WTC11 (cell line): ENCODE data around the gene CNPY3. TPM values are rescaled to one million over a fixed set of nuclear protein-coding genes. Genes with fewer than 3 reads are reported as not detected.

Experiments used
- ATAC-seq: fragments of 200-7000 bp; cut with Tn5 transposase; 2 replicates; pipeline ENCODE4 v1.10.0; 2021; ENCODE audit warnings: mild to moderate bottlenecking, moderate library complexity
- CTCF ChIA-PET: fragments of 300-600 bp; sonication (Branson Sonifier 250); formaldehyde crosslinking; loops from one replicate; lab custom pipeline; 2021; ENCODE audit warnings: antibody characterized with exemption; lab: Charles Lee
- POLR2A ChIA-PET: fragments of 350-600 bp; sonication (Branson Sonifier 250); formaldehyde crosslinking; loops from one replicate; lab custom pipeline; 2021; ENCODE audit warnings: antibody characterized with exemption; lab: Charles Lee
- DNase-seq: peaks from one replicate; pipeline ENCODE4 v3.0.0; 2021; ENCODE audit warnings: low spot score
- H3K27ac Mint-ChIP-seq: 2 replicates; pipeline ENCODE4 v1.8.0; 2021; ENCODE audit warnings: mixed read lengths
- H3K27me3 Mint-ChIP-seq: 2 replicates; pipeline ENCODE4 v1.8.0; 2021; ENCODE audit warnings: low read depth, mild to moderate bottlenecking, moderate library complexity, mixed read lengths
- H3K36me3 Mint-ChIP-seq: 2 replicates; pipeline ENCODE4 v1.8.0; 2021; ENCODE audit warnings: mixed read lengths
- H3K4me1 Mint-ChIP-seq: 2 replicates; pipeline ENCODE4 v1.8.0; 2022; ENCODE audit warnings: mixed read lengths
- H3K4me3 Mint-ChIP-seq: 2 replicates; pipeline ENCODE4 v1.8.0; 2021; ENCODE audit warnings: mild to moderate bottlenecking, moderate library complexity, mixed read lengths
- H3K9me3 Mint-ChIP-seq: 2 replicates; pipeline ENCODE4 v1.8.0; 2021; ENCODE audit warnings: mixed read lengths
- AFF4 ChIP-seq: sonication (generic); formaldehyde crosslinking; IDR thresholded peaks from 2 replicates; pipeline ENCODE4 v1.8.1; 2023; ENCODE audit warnings: mild to moderate bottlenecking, missing genetic modification reagents, borderline replicate concordance
- AR ChIP-seq: fragments of 250-450 bp; sonication (Bioruptor Pico); IDR thresholded peaks from 2 replicates; pipeline ENCODE4 v1.9.0; 2021; ENCODE audit warnings: mild to moderate bottlenecking
- CBFB ChIP-seq: sonication (generic); formaldehyde crosslinking; IDR thresholded peaks from 2 replicates; pipeline ENCODE4 v1.8.1; 2022; ENCODE audit warnings: mild to moderate bottlenecking, low read depth, missing genetic modification reagents
- CDX4 ChIP-seq: fragments of 250-450 bp; sonication (Bioruptor Pico); IDR thresholded peaks from 2 replicates; pipeline ENCODE4 v1.9.0; 2021; ENCODE audit warnings: moderate library complexity, mild to moderate bottlenecking, inconsistent platforms, borderline replicate concordance
- CREB1 ChIP-seq: sonication (generic); formaldehyde crosslinking; IDR thresholded peaks from 2 replicates; pipeline ENCODE4 v1.8.0; 2023; ENCODE audit warnings: mild to moderate bottlenecking, missing genetic modification reagents
- CREM ChIP-seq: sonication (generic); formaldehyde crosslinking; IDR thresholded peaks from 2 replicates; pipeline ENCODE4 v1.8.1; 2022; ENCODE audit warnings: mild to moderate bottlenecking, missing genetic modification reagents, moderate library complexity
- EMX1 ChIP-seq: fragments of 250-450 bp; sonication (Bioruptor Pico); IDR thresholded peaks from 2 replicates; pipeline ENCODE4 v1.8.0; 2021; ENCODE audit warnings: mild to moderate bottlenecking
- GRHL2 ChIP-seq: fragments of 250-450 bp; sonication (Bioruptor Pico); IDR thresholded peaks from 2 replicates; pipeline ENCODE4 v1.8.0; 2022; ENCODE audit warnings: mild to moderate bottlenecking, moderate library complexity; ENCODE audit not compliant: insufficient replicate concordance, severe bottlenecking
- HMGA2 ChIP-seq: fragments of 250-450 bp; sonication (Bioruptor Pico); IDR thresholded peaks from 2 replicates; pipeline ENCODE4 v1.4.0; 2021; ENCODE audit warnings: mild to moderate bottlenecking, moderate library complexity
- IRF2 ChIP-seq: sonication (generic); formaldehyde crosslinking; IDR thresholded peaks from 2 replicates; pipeline ENCODE4 v1.8.0; 2022; ENCODE audit warnings: low read depth, missing genetic modification reagents, borderline replicate concordance
- JUN ChIP-seq: sonication (generic); formaldehyde crosslinking; IDR thresholded peaks from 2 replicates; pipeline ENCODE4 v1.8.0; 2023; ENCODE audit warnings: mild to moderate bottlenecking, missing genetic modification reagents
- MLX ChIP-seq: sonication (generic); formaldehyde crosslinking; IDR thresholded peaks from 2 replicates; pipeline ENCODE4 v1.8.1; 2023; ENCODE audit warnings: mild to moderate bottlenecking, missing genetic modification reagents, moderate library complexity
- NFATC4 ChIP-seq: fragments of 250-450 bp; sonication (Bioruptor Pico); IDR thresholded peaks from 2 replicates; pipeline ENCODE4 v1.9.0; 2021; ENCODE audit warnings: mild to moderate bottlenecking
- NFYB ChIP-seq: sonication (generic); formaldehyde crosslinking; conservative IDR thresholded peaks from 2 replicates; pipeline ENCODE4 v1.8.0; 2022; ENCODE audit warnings: low read depth, missing genetic modification reagents
- NR1H2 ChIP-seq: sonication (generic); formaldehyde crosslinking; IDR thresholded peaks from 2 replicates; pipeline ENCODE4 v1.9.0; 2021; ENCODE audit warnings: mild to moderate bottlenecking, moderate library complexity, missing genetic modification reagents
- PRRX2 ChIP-seq: fragments of 250-450 bp; sonication (Bioruptor Pico); IDR thresholded peaks from 2 replicates; pipeline ENCODE4 v1.8.0; 2021; ENCODE audit warnings: mild to moderate bottlenecking
- RELA ChIP-seq: sonication (generic); formaldehyde crosslinking; IDR thresholded peaks from 2 replicates; pipeline ENCODE4 v1.8.1; 2022; ENCODE audit warnings: missing genetic modification reagents, mild to moderate bottlenecking, borderline replicate concordance
- RORB ChIP-seq: fragments of 250-450 bp; sonication (Bioruptor Pico); IDR thresholded peaks from 2 replicates; pipeline ENCODE4 v1.9.0; 2021; ENCODE audit warnings: mild to moderate bottlenecking
- SP1 ChIP-seq: sonication (generic); formaldehyde crosslinking; conservative IDR thresholded peaks from 2 replicates; pipeline ENCODE4 v1.8.1; 2022; ENCODE audit warnings: missing genetic modification reagents
- TCF7 ChIP-seq: sonication (generic); formaldehyde crosslinking; IDR thresholded peaks from 2 replicates; pipeline ENCODE4 v1.8.0; 2022; ENCODE audit warnings: mild to moderate bottlenecking, low read depth, missing genetic modification reagents, moderate library complexity
- ZNF263 ChIP-seq: sonication (generic); formaldehyde crosslinking; IDR thresholded peaks from 2 replicates; pipeline ENCODE4 v1.8.1; 2022; ENCODE audit warnings: low read depth, mild to moderate bottlenecking, moderate library complexity, missing genetic modification reagents
- ZNF671 ChIP-seq: fragments of 250-450 bp; sonication (Bioruptor Pico); IDR thresholded peaks from 2 replicates; pipeline ENCODE4 v1.8.0; 2021; ENCODE audit warnings: mild to moderate bottlenecking
- total RNA-seq: library from RNA; stranded (reverse); gene quantifications from 3 replicates; pipeline ENCODE4 v1.2.3, GENCODE V29; 2021
- TF ChIP-seq, protein P1 (sequence below): sonication (generic); formaldehyde crosslinking; IDR thresholded peaks from 2 replicates; pipeline ENCODE4 v1.8.1; 2023; ENCODE audit warnings: mild to moderate bottlenecking, missing genetic modification reagents
- TF ChIP-seq, protein P2 (sequence below): sonication (generic); formaldehyde crosslinking; IDR thresholded peaks from 2 replicates; pipeline ENCODE4 v1.8.1; 2022; ENCODE audit warnings: missing genetic modification reagents, borderline replicate concordance

Gene CNPY3
- total RNA-seq, 1 experiment from 2014 or later = 67.0 TPM

DNA sequence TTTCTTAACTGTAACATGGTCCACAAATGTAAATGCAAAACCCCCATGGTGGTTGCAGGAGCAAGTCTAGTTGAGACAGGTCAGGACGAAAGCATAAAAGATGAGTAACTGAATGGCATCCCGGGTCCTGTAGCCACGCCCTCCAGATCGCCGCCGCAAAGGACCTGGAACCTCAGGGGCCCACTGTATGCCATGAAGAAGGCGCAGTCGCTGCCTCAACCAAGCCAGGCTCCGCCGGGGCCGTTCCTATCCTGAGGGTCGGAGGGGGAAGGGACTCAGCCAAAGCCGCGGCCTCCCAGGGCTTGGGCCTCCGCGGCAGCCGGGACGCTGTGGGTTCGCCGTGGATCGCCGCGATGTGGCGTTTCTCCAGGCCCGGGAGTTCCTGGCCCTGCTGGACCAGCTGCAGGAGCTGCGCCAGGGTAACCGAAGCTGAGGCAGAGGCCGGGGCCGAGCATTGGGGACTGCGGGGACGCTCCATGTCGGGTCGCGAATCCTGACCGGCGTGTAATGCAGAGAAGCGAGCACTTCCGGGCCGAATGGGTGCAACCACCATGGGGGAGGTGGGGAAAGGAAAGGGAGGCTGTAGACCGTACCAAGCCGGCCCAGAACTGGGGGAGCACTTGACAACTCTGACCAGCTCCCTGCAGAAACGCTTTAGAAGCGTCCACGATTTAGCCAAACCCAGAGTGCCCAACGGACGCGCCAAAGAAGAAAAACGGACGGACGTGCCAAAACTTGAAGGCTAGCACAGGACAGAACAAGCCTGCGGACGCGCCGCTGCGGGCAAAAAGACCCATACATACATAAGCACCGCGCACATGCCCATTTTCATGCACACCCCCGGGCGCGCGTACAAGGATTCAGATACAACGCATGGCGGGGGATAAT lies 38.7 kb upstream of the CNPY3 start:
- ChIA-PET CTCF (interaction anchor here (0.7 to 1.6 kb wide), 3 partner anchors 10 to 229 kb away, joined by 4 to 6 read pairs (median 5); no protein-coding TSS in a partner anchor), POLR2A (interaction anchor here (0.8 to 2.4 kb wide), 7 partner anchors 11 to 356 kb away, joined by 3 to 19 read pairs (median 4); partner anchors contain the start of genes CNPY3, PPP2R5D, RPL7L1 and TBCC)
- Mint-ChIP-seq H3K4me3 (peak overlapping the region; percentile 87), H3K27me3 (no peaks in the 10 kb centered on the region), H3K36me3 (peaks cover 22% of the 10 kb centered on the region), H3K4me1 (peaks cover 13% of the 10 kb centered on the region), H3K9me3 (no peaks in the 10 kb centered on the region), H3K27ac (peak overlapping the region; percentile 97)
- DNase-seq (peak; percentile 93), ATAC-seq (peak; percentile 90)
- TF ChIP-seq CDX4 (CRISPR knock-in tag) = no peak; the same call in 1 of the 2 replicates
- peak; percentile 95 for TF ChIP-seq CBFB
- peak; percentile 97 for TF ChIP-seq PRRX2 (CRISPR knock-in tag)
- TF ChIP-seq NR1H2 (CRISPR knock-in tag) = no peak
- TF ChIP-seq, protein P1, sequence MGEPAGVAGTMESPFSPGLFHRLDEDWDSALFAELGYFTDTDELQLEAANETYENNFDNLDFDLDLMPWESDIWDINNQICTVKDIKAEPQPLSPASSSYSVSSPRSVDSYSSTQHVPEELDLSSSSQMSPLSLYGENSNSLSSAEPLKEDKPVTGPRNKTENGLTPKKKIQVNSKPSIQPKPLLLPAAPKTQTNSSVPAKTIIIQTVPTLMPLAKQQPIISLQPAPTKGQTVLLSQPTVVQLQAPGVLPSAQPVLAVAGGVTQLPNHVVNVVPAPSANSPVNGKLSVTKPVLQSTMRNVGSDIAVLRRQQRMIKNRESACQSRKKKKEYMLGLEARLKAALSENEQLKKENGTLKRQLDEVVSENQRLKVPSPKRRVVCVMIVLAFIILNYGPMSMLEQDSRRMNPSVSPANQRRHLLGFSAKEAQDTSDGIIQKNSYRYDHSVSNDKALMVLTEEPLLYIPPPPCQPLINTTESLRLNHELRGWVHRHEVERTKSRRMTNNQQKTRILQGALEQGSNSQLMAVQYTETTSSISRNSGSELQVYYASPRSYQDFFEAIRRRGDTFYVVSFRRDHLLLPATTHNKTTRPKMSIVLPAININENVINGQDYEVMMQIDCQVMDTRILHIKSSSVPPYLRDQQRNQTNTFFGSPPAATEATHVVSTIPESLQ (CRISPR knock-in tag) = no peak
- TF ChIP-seq IRF2 (CRISPR knock-in tag) = peak; percentile 85; the same call in 1 of the 2 replicates
- no peak for TF ChIP-seq RORB (CRISPR knock-in tag)
- TF ChIP-seq, protein P2, sequence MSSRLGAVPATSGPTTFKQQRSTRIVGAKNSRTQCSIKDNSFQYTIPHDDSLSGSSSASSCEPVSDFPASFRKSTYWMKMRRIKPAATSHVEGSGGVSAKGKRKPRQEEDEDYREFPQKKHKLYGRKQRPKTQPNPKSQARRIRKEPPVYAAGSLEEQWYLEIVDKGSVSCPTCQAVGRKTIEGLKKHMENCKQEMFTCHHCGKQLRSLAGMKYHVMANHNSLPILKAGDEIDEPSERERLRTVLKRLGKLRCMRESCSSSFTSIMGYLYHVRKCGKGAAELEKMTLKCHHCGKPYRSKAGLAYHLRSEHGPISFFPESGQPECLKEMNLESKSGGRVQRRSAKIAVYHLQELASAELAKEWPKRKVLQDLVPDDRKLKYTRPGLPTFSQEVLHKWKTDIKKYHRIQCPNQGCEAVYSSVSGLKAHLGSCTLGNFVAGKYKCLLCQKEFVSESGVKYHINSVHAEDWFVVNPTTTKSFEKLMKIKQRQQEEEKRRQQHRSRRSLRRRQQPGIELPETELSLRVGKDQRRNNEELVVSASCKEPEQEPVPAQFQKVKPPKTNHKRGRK = no peak
- peak; percentile 94 for TF ChIP-seq NFATC4 (CRISPR knock-in tag)
- 0 out of 2 replicates have a peak, but pooled peaks have one; percentile 22 for TF ChIP-seq NFYB (CRISPR knock-in tag)
- peak; percentile 92 for TF ChIP-seq RELA
- TF ChIP-seq MLX (CRISPR knock-in tag) = 0 out of 2 replicates have a peak, but pooled peaks have one; percentile 21
- TF ChIP-seq TCF7 (CRISPR knock-in tag) = peak; percentile 87; the same call in 1 of the 2 replicates
- TF ChIP-seq EMX1 = peak; percentile 96
- TF ChIP-seq AFF4 (CRISPR knock-in tag) = peak; percentile 99
- peak; percentile 85 for TF ChIP-seq ZNF671 (CRISPR knock-in tag)
- peak; percentile 84 for TF ChIP-seq SP1 (CRISPR knock-in tag)
- peak; percentile 90 for TF ChIP-seq AR (CRISPR knock-in tag)
- TF ChIP-seq CREB1 (CRISPR knock-in tag) = no peak; the same call in none of the 2 replicates
- peak; percentile 70; the same call in 1 of the 2 replicates for TF ChIP-seq CREM (CRISPR knock-in tag)
- 0 out of 2 replicates have a peak, but pooled peaks have one; percentile 72 for TF ChIP-seq JUN (CRISPR knock-in tag)
- no peak for TF ChIP-seq ZNF263 (CRISPR knock-in tag)
- no peak for TF ChIP-seq GRHL2 (CRISPR knock-in tag)
- no peak for TF ChIP-seq HMGA2
